ENCODE data around the gene SAP25. TPM values are rescaled to one million over a fixed set of nuclear protein-coding genes. Genes with fewer than 3 reads are reported as not detected.
A peak's percentile ranks its signal among the peaks of the same experiment; 100 is the strongest.

The SAP25 gene
- total and polyA plus RNA-seq, 2 donors (not counting 1 experiment from before 2014, with no cell fraction given): 51.7 to 71.9 TPM

DNA sequence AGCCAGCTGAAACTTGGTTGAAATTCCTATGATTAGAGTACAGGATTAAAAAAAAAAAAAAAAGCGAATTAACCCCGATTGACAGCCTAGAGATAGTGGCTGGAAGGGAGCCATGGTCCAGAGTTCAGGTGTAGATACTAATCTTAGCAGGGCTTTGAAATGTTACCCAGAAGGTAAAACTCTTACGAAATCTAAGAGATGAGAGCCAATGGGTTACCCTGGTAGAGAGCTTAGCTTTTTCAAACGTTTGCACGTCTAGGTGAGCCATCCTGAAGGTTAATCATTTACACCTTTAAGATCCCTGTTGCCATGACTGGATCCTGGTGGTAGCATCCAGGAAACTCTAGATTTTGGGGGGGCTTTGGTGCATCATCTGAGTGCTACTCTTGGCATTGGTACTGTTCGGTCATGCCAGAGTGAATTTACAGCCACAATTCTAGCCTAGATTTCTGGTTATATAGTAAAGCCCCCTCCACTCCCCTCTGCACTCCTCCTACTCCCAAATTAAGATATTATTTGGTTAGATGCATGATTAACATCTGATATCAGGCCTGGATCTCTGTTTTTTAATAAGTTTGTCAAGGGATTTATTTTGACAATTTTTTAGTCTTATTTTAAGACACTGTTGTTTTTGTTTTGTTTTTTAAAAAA is 33.5 kb downstream of the SAP25 start:
- Histone ChIP-seq H3K27me3 (replicated peaks in 1 of 4; ENCODE audit: control extremely low read depth in 1 of 4, control insufficient read depth in 3 of 4, insufficient read depth in 4 of 4, low read length in 3 of 4) (no peaks in the 10 kb centered on the region), H4K20me1 (ENCODE audit: control insufficient read depth, insufficient read depth, low read length, poor library complexity, severe bottlenecking) (no peaks in the 10 kb centered on the region), H2AFZ (ENCODE audit: insufficient read depth, low read depth, low read length, poor library complexity, severe bottlenecking) (peak overlapping the region; percentile 97), H3K9me3 (ENCODE audit: control extremely low read depth in 1 of 3, control insufficient read depth in 2 of 3, insufficient read depth in 1 of 3, low read length in 2 of 3) (no peaks in the 10 kb centered on the region), H3K4me1 (ENCODE audit: control insufficient read depth in 2 of 2, insufficient read depth in 2 of 2, low read length in 2 of 2) (peaks cover 18 to 29% of the 10 kb centered on the region in 2 donors), H3K4me2 (replicated peaks; ENCODE audit: low read depth, low read length, poor library complexity, severe bottlenecking) (peak overlapping the region; percentile 88), H3K36me3 (replicated peaks in 1 of 2; ENCODE audit: control extremely low read depth in 1 of 2, control insufficient read depth in 1 of 2, extremely low read depth in 1 of 2, insufficient read depth in 2 of 2, low read length in 1 of 2) (no peaks in the 10 kb centered on the region), H3K4me3 (ENCODE audit: control extremely low read depth in 1 of 5, extremely low read depth in 1 of 5, insufficient read depth in 1 of 5, low read depth in 2 of 5, low read length in 4 of 5) (peak overlapping the region in 3 of 5 experiments; percentile 62 to 84 (median 72)), H3K27ac (ENCODE audit: low read length in 2 of 2) (no peak overlapping the region), H3K9ac (ENCODE audit: low read length) (peak overlapping the region; percentile 82), H3K79me2 (ENCODE audit: control insufficient read depth, insufficient read depth, low read length) (peaks cover 50% of the 10 kb centered on the region)
- intact Hi-C loops (cut with micrococcal nuclease): no loop called here
- TF ChIP-seq, protein P1, sequence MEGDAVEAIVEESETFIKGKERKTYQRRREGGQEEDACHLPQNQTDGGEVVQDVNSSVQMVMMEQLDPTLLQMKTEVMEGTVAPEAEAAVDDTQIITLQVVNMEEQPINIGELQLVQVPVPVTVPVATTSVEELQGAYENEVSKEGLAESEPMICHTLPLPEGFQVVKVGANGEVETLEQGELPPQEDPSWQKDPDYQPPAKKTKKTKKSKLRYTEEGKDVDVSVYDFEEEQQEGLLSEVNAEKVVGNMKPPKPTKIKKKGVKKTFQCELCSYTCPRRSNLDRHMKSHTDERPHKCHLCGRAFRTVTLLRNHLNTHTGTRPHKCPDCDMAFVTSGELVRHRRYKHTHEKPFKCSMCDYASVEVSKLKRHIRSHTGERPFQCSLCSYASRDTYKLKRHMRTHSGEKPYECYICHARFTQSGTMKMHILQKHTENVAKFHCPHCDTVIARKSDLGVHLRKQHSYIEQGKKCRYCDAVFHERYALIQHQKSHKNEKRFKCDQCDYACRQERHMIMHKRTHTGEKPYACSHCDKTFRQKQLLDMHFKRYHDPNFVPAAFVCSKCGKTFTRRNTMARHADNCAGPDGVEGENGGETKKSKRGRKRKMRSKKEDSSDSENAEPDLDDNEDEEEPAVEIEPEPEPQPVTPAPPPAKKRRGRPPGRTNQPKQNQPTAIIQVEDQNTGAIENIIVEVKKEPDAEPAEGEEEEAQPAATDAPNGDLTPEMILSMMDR (IDR thresholded peaks at IDR 0.05): no peak
- TF ChIP-seq EZH2 (IDR thresholded peaks at IDR 0.05; ENCODE audit: borderline replicate concordance, insufficient read depth, low read depth, low read length, poor library complexity, severe bottlenecking): no peak
- DNase-seq (no peak), ATAC-seq (ENCODE audit: low read depth) (no peak)
- POLR2A ChIA-PET: no interaction called here
- H3K4me1 Mint-ChIP-seq: peaks cover 49% of the 10 kb centered on the region
- no peaks in the 10 kb centered on the region for H3K9me3 Mint-ChIP-seq (ENCODE audit: insufficient read depth)
- no peaks in the 10 kb centered on the region for H3K27me3 Mint-ChIP-seq
- 77% methylated on average over 4 of the region's 6 CpGs for WGBS (ENCODE audit: insufficient coverage)
- no peak overlapping the region for H3K27ac Mint-ChIP-seq
- H3K4me3 Mint-ChIP-seq: peak overlapping the region; percentile 91
- CTCF ChIA-PET: interaction anchor here (0.7 to 2.9 kb wide), 4 partner anchors 9 to 60 kb away, joined by 3 to 17 read pairs (median 4); no protein-coding TSS in a partner anchor

DNA sequence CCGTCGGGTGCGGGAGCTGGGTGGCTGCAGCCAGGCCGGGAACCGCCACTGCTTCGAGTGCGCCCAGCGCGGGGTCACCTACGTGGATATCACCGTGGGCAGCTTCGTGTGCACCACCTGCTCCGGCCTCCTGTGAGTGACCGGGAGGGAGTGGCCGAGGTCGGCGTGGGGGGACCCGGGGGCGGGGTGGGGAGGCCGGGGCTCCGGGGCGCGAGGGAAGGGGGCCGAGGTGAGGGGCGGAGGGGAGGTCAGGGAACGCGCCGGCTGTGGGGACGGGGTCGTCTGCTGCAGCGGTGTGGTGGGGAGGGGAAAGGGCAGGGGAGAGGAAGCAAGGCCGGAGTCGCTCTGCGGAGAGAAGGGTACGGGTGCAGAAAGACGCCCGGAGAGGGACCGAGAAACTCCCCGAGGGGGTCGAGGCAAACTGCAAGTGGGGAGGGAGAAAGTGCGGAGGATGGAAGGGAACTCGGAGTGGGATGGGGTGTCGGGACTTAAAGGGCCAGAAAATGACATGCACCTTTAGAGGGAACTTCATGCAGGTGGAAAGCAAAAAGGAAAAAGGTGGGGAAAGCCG is 34.2 kb downstream of the SAP25 start:
- H3K27ac Mint-ChIP-seq: no peak overlapping the region
- H3K36me3 ChIP-seq (replicated peaks in 1 of 2; ENCODE audit: control extremely low read depth in 1 of 2, control insufficient read depth in 1 of 2, extremely low read depth in 1 of 2, insufficient read depth in 2 of 2, low read length in 1 of 2): no peaks in the 10 kb centered on the region
- H3K9me3 Mint-ChIP-seq (ENCODE audit: insufficient read depth): no peaks in the 10 kb centered on the region
- H3K9me3 ChIP-seq (ENCODE audit: control extremely low read depth in 1 of 3, control insufficient read depth in 2 of 3, insufficient read depth in 1 of 3, low read length in 2 of 3): no peaks in the 10 kb centered on the region
- H3K79me2 ChIP-seq (ENCODE audit: control insufficient read depth, insufficient read depth, low read length): peaks cover 45% of the 10 kb centered on the region
- TF ChIP-seq, protein P1 (IDR thresholded peaks at IDR 0.05): no peak
- TF ChIP-seq EZH2 (IDR thresholded peaks at IDR 0.05; ENCODE audit: borderline replicate concordance, insufficient read depth, low read depth, low read length, poor library complexity, severe bottlenecking): no peak
- peak overlapping the region; percentile 91 for H3K4me3 Mint-ChIP-seq
- ChIA-PET CTCF (interaction anchor here (0.7 to 2.9 kb wide), 6 partner anchors 10 to 152 kb away, joined by 3 to 17 read pairs (median 4); no protein-coding TSS in a partner anchor), POLR2A (interaction anchor here (0.7 to 1.6 kb wide), 4 partner anchors 10 to 166 kb away, joined by 3 to 9 read pairs (median 5); partner anchors contain the start of genes FBXO24 and POP7)
- intact Hi-C loops (cut with micrococcal nuclease): loop anchor here (1.0 to 2.0 kb wide), 9 partner anchors 11 to 313 kb away; partner anchors contain the start of genes FBXO24, GNB2, LRCH4 and MEPCE
- peak overlapping the region; percentile 82 for H3K9ac ChIP-seq (ENCODE audit: low read length)
- DNase-seq (no peak), ATAC-seq (ENCODE audit: low read depth) (no peak)
- H3K4me1 Mint-ChIP-seq: peaks cover 43% of the 10 kb centered on the region
- no peaks in the 10 kb centered on the region for H4K20me1 ChIP-seq (ENCODE audit: control insufficient read depth, insufficient read depth, low read length, poor library complexity, severe bottlenecking)
- H2AFZ ChIP-seq (ENCODE audit: insufficient read depth, low read depth, low read length, poor library complexity, severe bottlenecking): peak overlapping the region; percentile 97
- peak overlapping the region in 4 of 5 experiments; percentile 62 to 84 (median 77) for H3K4me3 ChIP-seq (ENCODE audit: control extremely low read depth in 1 of 5, extremely low read depth in 1 of 5, insufficient read depth in 1 of 5, low read depth in 2 of 5, low read length in 4 of 5)
- under 1% methylated on average over 38 of the region's 44 CpGs for WGBS (ENCODE audit: insufficient coverage)
- H3K27me3 Mint-ChIP-seq: no peaks in the 10 kb centered on the region
- peaks cover 14 to 23% of the 10 kb centered on the region in 2 donors for H3K4me1 ChIP-seq (ENCODE audit: control insufficient read depth in 2 of 2, insufficient read depth in 2 of 2, low read length in 2 of 2)
- peak overlapping the region; percentile 88 for H3K4me2 ChIP-seq (replicated peaks; ENCODE audit: low read depth, low read length, poor library complexity, severe bottlenecking)
- no peaks in the 10 kb centered on the region for H3K27me3 ChIP-seq (replicated peaks in 1 of 4; ENCODE audit: control extremely low read depth in 1 of 4, control insufficient read depth in 3 of 4, insufficient read depth in 4 of 4, low read length in 3 of 4)
- H3K27ac ChIP-seq (ENCODE audit: low read length in 2 of 2): no peak overlapping the region
